ENCODE measurements around the gene NKTR. TPM values are rescaled to one million over a fixed set of nuclear protein-coding genes. Genes with fewer than 3 reads are reported as not detected.

The NKTR gene
- total and polyA plus RNA-seq, 9 of the 15 experiments (the other 6 are each of a cell fraction or from before 2014, with no cell fraction given) = 19.7 to 123 (median 92.6) TPM

DNA sequence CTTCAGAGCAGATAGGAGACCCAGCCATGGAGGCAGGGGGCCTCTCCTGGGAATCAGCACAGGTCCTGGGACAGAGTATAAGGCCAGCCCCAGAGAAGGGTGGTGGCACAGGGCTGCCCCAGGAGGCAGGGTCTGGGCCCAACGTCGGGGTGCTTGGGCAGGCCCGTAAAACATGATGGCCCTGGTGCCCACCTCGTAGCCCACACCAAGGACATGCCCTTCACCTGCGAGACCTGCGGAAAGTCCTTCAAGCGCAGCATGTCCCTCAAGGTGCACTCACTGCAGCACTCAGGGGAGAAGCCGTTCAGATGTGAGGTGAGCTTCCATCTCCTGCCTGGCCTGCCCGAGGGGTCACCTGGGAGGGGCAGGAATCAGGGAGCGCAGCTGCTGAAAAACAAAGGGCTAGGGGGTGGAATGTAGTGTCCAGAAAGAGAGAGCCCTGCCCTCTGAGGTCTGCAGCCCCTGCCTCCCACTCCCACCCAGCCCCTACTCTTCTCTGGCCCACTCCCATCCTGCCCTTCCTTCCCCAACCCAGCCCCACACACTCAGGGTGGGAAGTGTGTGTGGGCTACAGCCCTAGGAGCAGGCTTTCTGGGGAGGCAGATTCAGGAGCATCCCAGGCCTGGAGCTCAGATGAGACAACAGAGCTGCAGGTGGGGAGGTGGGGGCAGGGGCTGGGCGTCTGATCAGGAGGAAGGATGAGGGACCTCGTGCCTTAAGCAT is 62.5 kb downstream of the NKTR start:
- ChIA-PET CTCF (ENCODE audit: low intra/inter-chr PET ratio) (no interaction called here), POLR2A (interaction anchor here (0.6 to 1.4 kb wide), 4 partner anchors 11 to 26 kb away, joined by 3 to 5 read pairs (median 3); no protein-coding TSS in a partner anchor)
- ATAC-seq (no peak), DNase-seq (ENCODE audit: extremely low read depth in 1 of 4, low spot score in 3 of 4) (no peak), FAIRE-seq (no peak)
- no TSS peak for BruUV-seq (replicated peaks)
- intact Hi-C loops (cut with micrococcal nuclease) (no loop called here), in situ Hi-C loops (cut with MboI) (no loop called here)
- peaks cover 11% of the 10 kb centered on the region; the same call in 1 of the 2 replicates for H4K20me1 ChIP-seq (replicated peaks; ENCODE audit: control insufficient read depth, insufficient read depth, low read length)
- H3K79me2 ChIP-seq (ENCODE audit: control insufficient read depth, insufficient read depth, low read length) = no peaks in the 10 kb centered on the region
- 31% methylated on average over 12 of the region's 12 CpGs for WGBS (ENCODE audit: insufficient coverage, low coverage, missing lambda C conversion rate)
- TF ChIP-seq ZNF282 (CRISPR knock-in tag; IDR thresholded peaks at IDR 0.05) (no peak), ZBTB40 (IDR thresholded peaks at IDR 0.05) (no peak), ZBTB40 (CRISPR knock-in tag; IDR thresholded peaks at IDR 0.05) (no peak), XRCC4 (IDR thresholded peaks at IDR 0.05; ENCODE audit: extremely low read depth, insufficient read depth, insufficient read length) (no peak), HNRNPLL (IDR thresholded peaks at IDR 0.05; ENCODE audit: low read depth, low read length, poor library complexity, severe bottlenecking) (no peak), ZNF584 (CRISPR knock-in tag; IDR thresholded peaks at IDR 0.05; ENCODE audit: low read depth) (no peak), POLR2G (IDR thresholded peaks at IDR 0.05; ENCODE audit: low read depth, low read length) (peak; percentile 22; the same call in 1 of the 2 replicates)
- peaks cover 3 to 25% of the 10 kb centered on the region in 2 experiments; a peak in 4 of 5 replicates for H3K4me1 ChIP-seq (replicated peaks in 1 of 2; ENCODE audit: control insufficient read depth in 2 of 2, insufficient read depth in 2 of 2, low read length in 2 of 2)
- no peak overlapping the region for H3K27ac ChIP-seq (ENCODE audit: extremely low read depth, low read depth, low read length)
- peaks cover 5% of the 10 kb centered on the region; the same call in 1 of the 3 replicates for H3K36me3 ChIP-seq (ENCODE audit: control insufficient read depth, insufficient read depth, low read length)
- H3K9ac ChIP-seq (ENCODE audit: insufficient read depth in 1 of 2, low read depth in 2 of 2, low read length in 2 of 2) = no peak overlapping the region; a peak in 1 of 4 replicates
- H3K9me1 ChIP-seq (ENCODE audit: control insufficient read depth, insufficient read depth, low read length) = no peaks in the 10 kb centered on the region
- no peak overlapping the region for H2AFZ ChIP-seq (ENCODE audit: low read depth, low read length)
- no peak overlapping the region for H3K4me2 ChIP-seq (ENCODE audit: insufficient read depth, low read length)
- no peak overlapping the region for H3K4me3 ChIP-seq
- no peaks in the 10 kb centered on the region for H3K9me3 ChIP-seq (replicated peaks; ENCODE audit: control insufficient read depth, insufficient read depth, low read depth, low read length)
- no peaks in the 10 kb centered on the region for H3K27me3 ChIP-seq (ENCODE audit: control insufficient read depth in 2 of 2, insufficient read depth in 2 of 2, low read length in 2 of 2)

Measured in K562 (cell line).